Esophagus muscularis mucosa (tissue), 3 donors: Measurements from ENCODE around the gene ANKRD62.
"Not testable (repeated sequence)": the region's sequence is repeated elsewhere in the genome, so short reads cannot be mapped to it uniquely, and the experiment has no call there.

ENCODE experiments used
- POLR2A ChIP-seq: fragments of 450-650 bp; IDR thresholded peaks from one replicate; pipeline ENCODE4 v1.6.1; 2017; ENCODE audit warnings: antibody characterized with exemption, moderate library complexity, mild to moderate bottlenecking, low read depth
- TF ChIP-seq, protein P1 (sequence below), 3 experiments: fragments of 200-600 bp in 2 of 3; fragments of 450-650 bp in 1 of 3; sonication (generic) in 2 of 3; IDR thresholded peaks; one replicate each; pipeline ENCODE4 v1.5.1; 2017 to 2019; ENCODE audit warnings: antibody characterized with exemption in 3 of 3, mild to moderate bottlenecking in 2 of 3, moderate library complexity in 1 of 3

DNA sequence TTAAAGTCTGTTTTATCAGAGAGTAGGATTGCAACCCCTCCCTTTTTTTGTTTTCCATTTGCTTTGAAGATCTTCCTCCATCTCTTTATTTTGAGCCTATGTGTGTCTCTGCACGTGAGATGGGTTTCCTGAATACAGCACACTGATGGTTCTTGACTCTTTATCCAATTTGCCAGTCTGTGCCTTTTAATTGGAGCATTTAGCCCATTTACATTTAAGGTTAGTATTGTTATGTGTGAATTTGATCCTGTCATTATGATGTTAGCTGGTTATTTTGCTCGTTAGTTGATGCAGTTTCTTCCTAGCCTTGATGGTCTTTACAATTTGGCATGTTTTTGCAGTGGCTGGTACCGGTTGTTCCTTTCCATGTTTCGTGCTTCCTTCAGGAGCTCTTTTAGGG, 45.2 kb downstream of the ANKRD62 start:
- TF ChIP-seq, protein P1, sequence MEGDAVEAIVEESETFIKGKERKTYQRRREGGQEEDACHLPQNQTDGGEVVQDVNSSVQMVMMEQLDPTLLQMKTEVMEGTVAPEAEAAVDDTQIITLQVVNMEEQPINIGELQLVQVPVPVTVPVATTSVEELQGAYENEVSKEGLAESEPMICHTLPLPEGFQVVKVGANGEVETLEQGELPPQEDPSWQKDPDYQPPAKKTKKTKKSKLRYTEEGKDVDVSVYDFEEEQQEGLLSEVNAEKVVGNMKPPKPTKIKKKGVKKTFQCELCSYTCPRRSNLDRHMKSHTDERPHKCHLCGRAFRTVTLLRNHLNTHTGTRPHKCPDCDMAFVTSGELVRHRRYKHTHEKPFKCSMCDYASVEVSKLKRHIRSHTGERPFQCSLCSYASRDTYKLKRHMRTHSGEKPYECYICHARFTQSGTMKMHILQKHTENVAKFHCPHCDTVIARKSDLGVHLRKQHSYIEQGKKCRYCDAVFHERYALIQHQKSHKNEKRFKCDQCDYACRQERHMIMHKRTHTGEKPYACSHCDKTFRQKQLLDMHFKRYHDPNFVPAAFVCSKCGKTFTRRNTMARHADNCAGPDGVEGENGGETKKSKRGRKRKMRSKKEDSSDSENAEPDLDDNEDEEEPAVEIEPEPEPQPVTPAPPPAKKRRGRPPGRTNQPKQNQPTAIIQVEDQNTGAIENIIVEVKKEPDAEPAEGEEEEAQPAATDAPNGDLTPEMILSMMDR (IDR thresholded peaks at IDR 0.05): not testable (repeated sequence)
- not testable (repeated sequence) for TF ChIP-seq POLR2A
